SK-N-SH (cell line): Measurements from ENCODE around the gene GPR87.

ENCODE experiments used
- CTCF ChIP-seq: fragments of 200-600 bp; sonication (generic); IDR thresholded peaks from 2 replicates; pipeline ENCODE4 v1.6.1; 2017; ENCODE audit warnings: antibody characterized with exemption, mild to moderate bottlenecking, moderate library complexity
- ELF1 ChIP-seq: IDR thresholded peaks from 2 replicates; pipeline ENCODE4 v1.4.0; 2012
- EP300 ChIP-seq, 2 experiments: IDR thresholded peaks; 2 replicates each; pipeline versions ENCODE4 v1.4.0 to v1.6.1; 2012; ENCODE audit warnings: borderline replicate concordance in 1 of 2, low read depth in 1 of 2, low read length in 1 of 2
- EZH2phosphoT487 ChIP-seq: fragments of 200-600 bp; sonication (generic); IDR thresholded peaks from 2 replicates; pipeline ENCODE4 v1.6.1; 2017; ENCODE audit warnings: low read depth, mixed run types, mild to moderate bottlenecking, antibody characterized with exemption, moderate library complexity, borderline replicate concordance
- FOXJ3 ChIP-seq: sonication (generic); formaldehyde crosslinking; IDR thresholded peaks from 2 replicates; pipeline ENCODE4 v1.5.1; 2020; ENCODE audit warnings: mild to moderate bottlenecking, missing genetic modification reagents
- FOXM1 ChIP-seq: IDR thresholded peaks from 2 replicates; pipeline ENCODE4 v1.4.0; 2012; ENCODE audit warnings: low read depth, mild to moderate bottlenecking
- GABPA ChIP-seq: IDR thresholded peaks from 2 replicates; pipeline ENCODE4 v1.4.0; 2012; ENCODE audit warnings: low read depth, mild to moderate bottlenecking
- POLR2AphosphoS5 ChIP-seq: IDR thresholded peaks from 2 replicates; pipeline ENCODE4 v1.6.1; 2012; ENCODE audit warnings: low read depth, low read length
- RAD21 ChIP-seq: IDR thresholded peaks from 2 replicates; pipeline ENCODE4 v1.6.1; 2012; ENCODE audit warnings: mild to moderate bottlenecking, low read length
- USF2 ChIP-seq: fragments of 150-350 bp; IDR thresholded peaks from 2 replicates; pipeline ENCODE4 v1.6.1; 2017; ENCODE audit warnings: antibody characterized with exemption, low read length, low read depth, borderline replicate concordance

- no peak for TF ChIP-seq POLR2AphosphoS5
- no peak for TF ChIP-seq GABPA
- no peak for TF ChIP-seq CTCF
- no peak for TF ChIP-seq FOXJ3 (CRISPR knock-in tag)
- no peak for TF ChIP-seq ELF1
- TF ChIP-seq EZH2phosphoT487, result no peak
- no peak for TF ChIP-seq EP300 (IDR thresholded peaks at IDR 0.05; ENCODE audit: borderline replicate concordance in 1 of 2, low read depth in 1 of 2, low read length in 1 of 2)
- TF ChIP-seq RAD21, result no peak
- no peak for TF ChIP-seq FOXM1
- no peak for TF ChIP-seq USF2
Observed at GRCh38 chr3:151347432-151347831, 30.8 kb upstream of the GPR87 start.
